GM12878 (cell line): ENCODE results near the gene ACAT2. TPM values are rescaled to one million over a fixed set of nuclear protein-coding genes. Genes with fewer than 3 reads are reported as not detected.
"Not testable (repeated sequence)": the region's sequence is repeated elsewhere in the genome, so short reads cannot be mapped to it uniquely, and the experiment has no call there.

ENCODE experiments used
- ATAC-seq: fragments of 200-7000 bp; cut with Tn5 transposase; 3 replicates; pipeline ENCODE4 v1.9.1; 2020; ENCODE audit warnings: mild to moderate bottlenecking, moderate library complexity
- BruUV-seq: library from RNA; stranded (reverse); fragments of 400-500 nt; replicated peaks from 2 replicates; lab custom pipeline; 2021; lab: Mats Ljungman, UMichigan
- CTCF ChIA-PET: fragments of 300-600 bp; sonication (Branson Sonifier 250); formaldehyde crosslinking; extraction: SDS; loops from one replicate; lab custom pipeline; 2021; ENCODE audit warnings: inconsistent platforms; lab: Yijun Ruan, JAX
- POLR2A ChIA-PET: fragments of 350-600 bp; formaldehyde crosslinking; extraction: SDS; loops from one replicate; lab custom pipeline; 2021; ENCODE audit warnings: inconsistent platforms; lab: Charles Lee
- RAD21 ChIA-PET: fragments of 300-600 bp; sonication (Branson Sonifier 250); formaldehyde crosslinking; loops from one replicate; lab custom pipeline; 2023; ENCODE audit warnings: antibody characterized with exemption; ENCODE audit not compliant: unreplicated experiment; lab: Charles Lee
- SMC1A ChIA-PET: fragments of 300-600 bp; sonication (Branson Sonifier 250); formaldehyde crosslinking; loops from one replicate; lab custom pipeline; 2023; ENCODE audit not compliant: unreplicated experiment, uncharacterized antibody; lab: Charles Lee
- DNase-seq: peaks from one replicate; pipeline ENCODE4 v3.0.0-alpha.2; 2011; ENCODE audit warnings: low read depth, low spot score
- FAIRE-seq: peaks from 3 replicates; lab custom pipeline; 2011; peaks lifted over from hg19 to GRCh38; lab: Jason Lieb, UNC
- H2AFZ ChIP-seq: 2 replicates; pipeline ENCODE4 v1.6.0; 2011; ENCODE audit warnings: low read depth, low read length, control low read depth; ENCODE audit not compliant: control insufficient read depth
- H3K27ac ChIP-seq: 2 replicates; pipeline ENCODE4 v1.5.1; 2011; ENCODE audit warnings: control low read depth; ENCODE audit not compliant: control insufficient read depth, insufficient read depth
- H3K27me3 ChIP-seq, 2 experiments: replicated peaks in 1 of 2; 2 replicates each; pipeline versions ENCODE4 v1.6.0 to v1.6.1; 2011; ENCODE audit warnings: low read length in 1 of 2; ENCODE audit not compliant: control insufficient read depth in 2 of 2, insufficient read depth in 2 of 2
- H3K36me3 ChIP-seq, 2 experiments: 2 replicates each; pipeline ENCODE4 v1.5.1; 2011; ENCODE audit warnings: low read length in 1 of 2; ENCODE audit not compliant: control insufficient read depth in 2 of 2, insufficient read depth in 2 of 2
- H3K4me1 ChIP-seq: 2 replicates; pipeline ENCODE4 v1.6.1; 2011; ENCODE audit warnings: mild to moderate bottlenecking, low read length, moderate library complexity, mixed read lengths; ENCODE audit not compliant: control insufficient read depth, insufficient read depth
- H3K4me2 ChIP-seq: 2 replicates; pipeline ENCODE4 v1.6.0; 2011; ENCODE audit warnings: control low read depth; ENCODE audit not compliant: control insufficient read depth, insufficient read depth
- H3K4me3 ChIP-seq: fragments of 200-600 bp; sonication (generic); 2 replicates; pipeline ENCODE4 v1.5.1; 2016
- H3K79me2 ChIP-seq: 2 replicates; pipeline ENCODE4 v1.6.0; 2011; ENCODE audit warnings: low read length; ENCODE audit not compliant: control insufficient read depth, insufficient read depth
- H3K9ac ChIP-seq: 2 replicates; pipeline ENCODE4 v1.8.0; 2011; ENCODE audit warnings: low read length, control low read depth, mixed read lengths; ENCODE audit not compliant: control insufficient read depth, insufficient read depth
- H3K9me3 ChIP-seq: replicated peaks from 3 replicates; pipeline ENCODE4 v1.5.1; 2011; ENCODE audit warnings: mild to moderate bottlenecking, low read length; ENCODE audit not compliant: control insufficient read depth, insufficient read depth
- H4K20me1 ChIP-seq: 2 replicates; pipeline ENCODE4 v1.6.0; 2011; ENCODE audit not compliant: control insufficient read depth, insufficient read depth
- FOS ChIP-seq: IDR thresholded peaks from 3 replicates; pipeline ENCODE4 v1.6.1; 2011; ENCODE audit warnings: borderline replicate concordance; ENCODE audit not compliant: insufficient read length; ENCODE audit errors: extremely low read depth
- KDM1A ChIP-seq: fragments of 200-600 bp; sonication (generic); IDR thresholded peaks from 2 replicates; pipeline ENCODE4 v1.6.1; 2016; ENCODE audit warnings: borderline replicate concordance
- MXI1 ChIP-seq: fragments of 150-350 bp; IDR thresholded peaks from 2 replicates; pipeline ENCODE4 v1.6.1; 2011; ENCODE audit warnings: low read depth, mild to moderate bottlenecking, inconsistent platforms, low read length, improper control_type of control experiment
- PAX8 ChIP-seq: fragments of 450-650 bp; IDR thresholded peaks from 2 replicates; pipeline ENCODE4 v1.6.1; 2017; ENCODE audit warnings: mild to moderate bottlenecking, moderate library complexity
- PKNOX1 ChIP-seq: fragments of 450-650 bp; IDR thresholded peaks from 2 replicates; pipeline ENCODE4 v1.6.1; 2016; ENCODE audit warnings: mild to moderate bottlenecking
- ZNF687 ChIP-seq: fragments of 450-650 bp; IDR thresholded peaks from 2 replicates; pipeline ENCODE4 v1.6.1; 2017; ENCODE audit warnings: mild to moderate bottlenecking, moderate library complexity
- ZSCAN29 ChIP-seq: fragments of 450-650 bp; IDR thresholded peaks from 2 replicates; pipeline ENCODE4 v1.6.1; 2017; ENCODE audit warnings: mild to moderate bottlenecking, moderate library complexity
- WGBS: methylation state at CpG from one replicate; pipeline ENCODE4 v1.1.6; 2016; ENCODE audit warnings: low lambda C conversion rate; ENCODE audit not compliant: insufficient replicate concordance, insufficient coverage; ENCODE audit errors: missing lambda C conversion rate; 5-methylcytosine and 5-hydroxymethylcytosine counted together
- in situ Hi-C: fragments of 300-500 bp; cut with MboI; formaldehyde crosslinking; loops from 9 replicates; pipeline ENCODE4 v1.14.3; 2018; ENCODE audit warnings: mixed read lengths
- intact Hi-C: fragments of 100-400 bp; cut with micrococcal nuclease; formaldehyde crosslinking; loops from one replicate; pipeline ENCODE4 v1.14.2; 2022; ENCODE audit not compliant: unreplicated experiment
- polyA plus RNA-seq, 11 experiments: library from polyadenylated mRNA; depleted of rRNA in 4 of 11; unstranded in 6 of 11; stranded (reverse) in 5 of 11; fragments of >200 nt; fragmentation: Nextera tagmentation in 4 of 11; fragmentation: Illumina TruSeq in 1 of 11; extraction: Ambion mirVana in 4 of 11; extraction: Trizol in 1 of 11; gene quantifications; 1 replicate in 1 of 11; 2 replicates in 10 of 11; pipeline versions ENCODE4 v1.2.1 to v1.2.3, GENCODE V29; 2011 to 2016; ENCODE audit warnings: inconsistent platforms in 2 of 11, missing spikeins in 2 of 11, low read depth in 1 of 11
- total RNA-seq, 4 experiments: library from RNA; depleted of rRNA in 3 of 4; stranded (reverse); fragments of >200 nt in 3 of 4; fragmentation: Illumina TruSeq in 1 of 4; extraction: Trizol in 1 of 4; gene quantifications; 2 replicates each; pipeline versions ENCODE4 v1.2.1 to v1.2.3, GENCODE V29; 2013 to 2021

The ACAT2 gene
- total and polyA plus RNA-seq, 10 of the 15 experiments (the other 5 are each of a cell fraction or from before 2014, with no cell fraction given), result 87.9 to 257 (median 132) TPM

GRCh38 chr6:159794976-159795375, 33.1 kb downstream of the ACAT2 start:
- H3K9me3 ChIP-seq, H3K4me2 ChIP-seq, H4K20me1 ChIP-seq, H3K27ac ChIP-seq, H3K4me1 ChIP-seq, DNase-seq, H3K27me3 ChIP-seq, RAD21 ChIA-PET, FAIRE-seq, CTCF ChIA-PET, intact Hi-C loops, ATAC-seq, POLR2A ChIA-PET, H3K9ac ChIP-seq, H2AFZ ChIP-seq, H3K4me3 ChIP-seq, SMC1A ChIA-PET, in situ Hi-C loops, BruUV-seq: not testable (repeated sequence)
- H3K79me2 ChIP-seq, result peaks cover 38% of the 10 kb centered on the region
- 90% methylated on average over 8 of the region's 8 CpGs for WGBS
- peaks cover 1 to 23% of the 10 kb centered on the region in 2 experiments; a peak in 3 of 4 replicates for H3K36me3 ChIP-seq

GRCh38 chr6:159797554-159797953, 35.7 kb downstream of the ACAT2 start:
- BruUV-seq, result TSS peak; percentile 19
- ATAC-seq, result no peak

More at GRCh38 chr6:159797554-159797953, 35.7 kb downstream of the ACAT2 start:
- ChIA-PET CTCF (no interaction called here), RAD21 (no interaction called here), SMC1A (no interaction called here), POLR2A (no interaction called here)
- Histone ChIP-seq H3K27me3 (no peaks in the 10 kb centered on the region), H3K9me3 (no peaks in the 10 kb centered on the region), H3K4me1 (no peaks in the 10 kb centered on the region), H3K9ac (no peak overlapping the region), H3K4me2 (no peak overlapping the region), H3K4me3 (no peak overlapping the region), H2AFZ (no peak overlapping the region), H4K20me1 (no peaks in the 10 kb centered on the region), H3K27ac (no peak overlapping the region), H3K79me2 (peaks cover 15% of the 10 kb centered on the region), H3K36me3 (peaks cover 1 to 23% of the 10 kb centered on the region in 2 experiments; a peak in 3 of 4 replicates)
- FAIRE-seq (no peak), DNase-seq (no peak)
- TF ChIP-seq MXI1 (no peak), ZSCAN29 (no peak), ZNF687 (no peak), PAX8 (no peak), PKNOX1 (no peak), KDM1A (no peak), FOS (no peak)
- WGBS, result 43% methylated on average over 1 of the region's 1 CpG
- intact Hi-C loops, result no loop called here
- in situ Hi-C loops, result no loop called here
